Measurements from ENCODE around the gene SRPK1.

The SRPK1 gene

GRCh38 chr6:35801148-35801547 lies 119.8 kb downstream of the SRPK1 start:
- Histone ChIP-seq H3K18ac (ENCODE audit: low read length) (no peak overlapping the region), H4K8ac (ENCODE audit: low read depth, low read length) (no peak overlapping the region), H2AK5ac (ENCODE audit: low read length) (no peak overlapping the region), H3K9ac (ENCODE audit: low read length) (no peak overlapping the region), H3K4me3 (ENCODE audit: low read length) (no peak overlapping the region), H3K4ac (ENCODE audit: low read depth, low read length) (no peak overlapping the region), H3K79me2 (ENCODE audit: control insufficient read depth, insufficient read depth, low read length) (no peaks in the 10 kb centered on the region), H4K5ac (ENCODE audit: low read length) (no peak overlapping the region), H3K79me1 (ENCODE audit: low read length) (no peaks in the 10 kb centered on the region), H3K4me2 (ENCODE audit: low read length) (no peak overlapping the region), H3K56ac (ENCODE audit: low read length) (no peak overlapping the region), H3K4me1 (ENCODE audit: control insufficient read depth, low read depth, low read length) (peaks cover 7% of the 10 kb centered on the region), H2BK5ac (ENCODE audit: low read length) (no peak overlapping the region), H2BK15ac (replicated peaks; ENCODE audit: low read depth) (no peak overlapping the region), H3K23ac (ENCODE audit: low read length) (no peak overlapping the region), H3K27ac (ENCODE audit: low read depth, low read length) (no peak overlapping the region), H3K27me3 (ENCODE audit: insufficient read depth, low read length, poor library complexity) (no peaks in the 10 kb centered on the region), H2BK120ac (ENCODE audit: low read depth, low read length) (no peak overlapping the region), H3K36me3 (ENCODE audit: control insufficient read depth, insufficient read depth, low read length) (no peaks in the 10 kb centered on the region)
- no CpG with 5 or more reads among the region's 3 CpGs for WGBS (ENCODE audit: extremely low coverage, insufficient coverage, low lambda C conversion rate)
- no peak for DNase-seq

- no peak overlapping the region for H3K18ac ChIP-seq (ENCODE audit: low read length)
- peaks cover 7% of the 10 kb centered on the region for H3K4me1 ChIP-seq (ENCODE audit: control insufficient read depth, low read depth, low read length)
- no peak overlapping the region for H3K9ac ChIP-seq (ENCODE audit: low read length)
- no peak overlapping the region for H2BK5ac ChIP-seq (ENCODE audit: low read length)
- no peaks in the 10 kb centered on the region for H3K36me3 ChIP-seq (ENCODE audit: control insufficient read depth, insufficient read depth, low read length)
- peak overlapping the region; percentile 7 for H3K56ac ChIP-seq (ENCODE audit: low read length)
- DNase-seq: no peak
- no peak overlapping the region for H2BK15ac ChIP-seq (replicated peaks; ENCODE audit: low read depth)
- H3K23ac ChIP-seq (ENCODE audit: low read length): no peak overlapping the region
- no peak overlapping the region for H4K8ac ChIP-seq (ENCODE audit: low read depth, low read length)
- H3K79me1 ChIP-seq (ENCODE audit: low read length): no peaks in the 10 kb centered on the region
- H3K27ac ChIP-seq (ENCODE audit: low read depth, low read length): no peak overlapping the region
- no peak overlapping the region for H2BK120ac ChIP-seq (ENCODE audit: low read depth, low read length)
- no peak overlapping the region for H3K4ac ChIP-seq (ENCODE audit: low read depth, low read length)
- H4K5ac ChIP-seq (ENCODE audit: low read length): no peak overlapping the region
- H3K79me2 ChIP-seq (ENCODE audit: control insufficient read depth, insufficient read depth, low read length): no peaks in the 10 kb centered on the region
- H3K4me3 ChIP-seq (ENCODE audit: low read length): no peak overlapping the region
- no peaks in the 10 kb centered on the region for H3K27me3 ChIP-seq (ENCODE audit: insufficient read depth, low read length, poor library complexity)
- no peak overlapping the region for H2AK5ac ChIP-seq (ENCODE audit: low read length)
- no CpG with 5 or more reads among the region's 5 CpGs for WGBS (ENCODE audit: extremely low coverage, insufficient coverage, low lambda C conversion rate)
- no peak overlapping the region for H3K4me2 ChIP-seq (ENCODE audit: low read length)
These were observed 122.2 kb downstream of the SRPK1 start for GRCh38 chr6:35798706-35799105.

GRCh38 chr6:35797837-35798526 lies 122.9 kb downstream of the SRPK1 start:
- Histone ChIP-seq H3K4me1 (ENCODE audit: control insufficient read depth, low read depth, low read length) (peaks cover 7% of the 10 kb centered on the region), H3K79me2 (ENCODE audit: control insufficient read depth, insufficient read depth, low read length) (no peaks in the 10 kb centered on the region), H3K23ac (ENCODE audit: low read length) (no peak overlapping the region), H3K18ac (ENCODE audit: low read length) (no peak overlapping the region), H2AK5ac (ENCODE audit: low read length) (no peak overlapping the region), H4K5ac (ENCODE audit: low read length) (no peak overlapping the region), H2BK15ac (replicated peaks; ENCODE audit: low read depth) (no peak overlapping the region), H3K27ac (ENCODE audit: low read depth, low read length) (no peak overlapping the region), H4K8ac (ENCODE audit: low read depth, low read length) (no peak overlapping the region), H3K4ac (ENCODE audit: low read depth, low read length) (no peak overlapping the region), H3K4me2 (ENCODE audit: low read length) (no peak overlapping the region), H2BK120ac (ENCODE audit: low read depth, low read length) (no peak overlapping the region), H2BK5ac (ENCODE audit: low read length) (no peak overlapping the region), H3K79me1 (ENCODE audit: low read length) (no peaks in the 10 kb centered on the region), H3K36me3 (ENCODE audit: control insufficient read depth, insufficient read depth, low read length) (no peaks in the 10 kb centered on the region), H3K27me3 (ENCODE audit: insufficient read depth, low read length, poor library complexity) (no peaks in the 10 kb centered on the region), H3K56ac (ENCODE audit: low read length) (peak overlapping the region; percentile 12), H3K4me3 (ENCODE audit: low read length) (no peak overlapping the region), H3K9ac (ENCODE audit: low read length) (no peak overlapping the region)
- no peak for DNase-seq
- WGBS (ENCODE audit: extremely low coverage, insufficient coverage, low lambda C conversion rate): no CpG with 5 or more reads among the region's 8 CpGs

- Histone ChIP-seq H3K56ac (ENCODE audit: low read length) (no peak overlapping the region), H3K4ac (ENCODE audit: low read depth, low read length) (no peak overlapping the region), H4K5ac (ENCODE audit: low read length) (no peak overlapping the region), H2BK5ac (ENCODE audit: low read length) (no peak overlapping the region), H2BK120ac (ENCODE audit: low read depth, low read length) (no peak overlapping the region), H3K4me1 (ENCODE audit: control insufficient read depth, low read depth, low read length) (peaks cover 7% of the 10 kb centered on the region), H3K27ac (ENCODE audit: low read depth, low read length) (no peak overlapping the region), H3K4me2 (ENCODE audit: low read length) (no peak overlapping the region), H3K36me3 (ENCODE audit: control insufficient read depth, insufficient read depth, low read length) (no peaks in the 10 kb centered on the region), H3K9ac (ENCODE audit: low read length) (no peak overlapping the region), H3K4me3 (ENCODE audit: low read length) (no peak overlapping the region), H3K27me3 (ENCODE audit: insufficient read depth, low read length, poor library complexity) (no peaks in the 10 kb centered on the region), H3K79me1 (ENCODE audit: low read length) (no peaks in the 10 kb centered on the region), H3K23ac (ENCODE audit: low read length) (no peak overlapping the region), H3K18ac (ENCODE audit: low read length) (no peak overlapping the region), H2BK15ac (replicated peaks; ENCODE audit: low read depth) (no peak overlapping the region), H3K79me2 (ENCODE audit: control insufficient read depth, insufficient read depth, low read length) (no peaks in the 10 kb centered on the region), H2AK5ac (ENCODE audit: low read length) (no peak overlapping the region), H4K8ac (ENCODE audit: low read depth, low read length) (no peak overlapping the region)
- no CpG with 5 or more reads among the region's 4 CpGs for WGBS (ENCODE audit: extremely low coverage, insufficient coverage, low lambda C conversion rate)
- DNase-seq: no peak
These were observed 124.7 kb downstream of the SRPK1 start for GRCh38 chr6:35796236-35796635.

- H4K5ac ChIP-seq (ENCODE audit: low read length): no peak overlapping the region
- H3K56ac ChIP-seq (ENCODE audit: low read length): no peak overlapping the region
- no peak overlapping the region for H3K23ac ChIP-seq (ENCODE audit: low read length)
- no CpG with 5 or more reads among the region's 11 CpGs for WGBS (ENCODE audit: extremely low coverage, insufficient coverage, low lambda C conversion rate)
- H3K27me3 ChIP-seq (ENCODE audit: insufficient read depth, low read length, poor library complexity): no peaks in the 10 kb centered on the region
- H3K18ac ChIP-seq (ENCODE audit: low read length): no peak overlapping the region
- no peak overlapping the region for H3K9ac ChIP-seq (ENCODE audit: low read length)
- H3K4me1 ChIP-seq (ENCODE audit: control insufficient read depth, low read depth, low read length): peaks cover 7% of the 10 kb centered on the region
- no peak overlapping the region for H2BK120ac ChIP-seq (ENCODE audit: low read depth, low read length)
- no peak for DNase-seq
- no peak overlapping the region for H2AK5ac ChIP-seq (ENCODE audit: low read length)
- no peaks in the 10 kb centered on the region for H3K79me1 ChIP-seq (ENCODE audit: low read length)
- no peak overlapping the region for H3K27ac ChIP-seq (ENCODE audit: low read depth, low read length)
- H2BK5ac ChIP-seq (ENCODE audit: low read length): no peak overlapping the region
- H3K36me3 ChIP-seq (ENCODE audit: control insufficient read depth, insufficient read depth, low read length): no peaks in the 10 kb centered on the region
- no peak overlapping the region for H3K4ac ChIP-seq (ENCODE audit: low read depth, low read length)
- no peak overlapping the region for H4K8ac ChIP-seq (ENCODE audit: low read depth, low read length)
- H3K4me2 ChIP-seq (ENCODE audit: low read length): no peak overlapping the region
- H3K79me2 ChIP-seq (ENCODE audit: control insufficient read depth, insufficient read depth, low read length): no peaks in the 10 kb centered on the region
- H2BK15ac ChIP-seq (replicated peaks; ENCODE audit: low read depth): no peak overlapping the region
- H3K4me3 ChIP-seq (ENCODE audit: low read length): no peak overlapping the region
These were observed 125.3 kb downstream of the SRPK1 start for GRCh38 chr6:35795453-35796071.

Measured in mesendoderm (in vitro differentiated cells).